Measurements from ENCODE around the gene THADA. TPM values are rescaled to one million over a fixed set of nuclear protein-coding genes. Genes with fewer than 3 reads are reported as not detected.
"Not testable (repeated sequence)": the region's sequence is repeated elsewhere in the genome, so short reads cannot be mapped to it uniquely, and the experiment has no call there.

THADA gene
- total RNA-seq, 2 experiments from 2014 or later = 31.2 to 32.3 TPM

GRCh38 chr2:43538034-43538670 is 57.7 kb downstream of the THADA start:
- DNase-seq (ENCODE audit: low spot score) = no peak
- CTCF ChIA-PET (ENCODE audit: unreplicated experiment) = interaction anchor here (0.5 kb wide), 1 partner anchor 364 kb away, joined by 3 read pairs; no protein-coding TSS in a partner anchor
- no peak for TF ChIP-seq EZH2phosphoT487 (IDR thresholded peaks at IDR 0.05; ENCODE audit: borderline replicate concordance, low read depth, low read length)
- Histone ChIP-seq H3K4me1 (ENCODE audit: insufficient read depth, low read length, poor library complexity, severe bottlenecking) (no peaks in the 10 kb centered on the region), H3K4me3 (ENCODE audit: low read depth, low read length, poor library complexity, severe bottlenecking) (no peak overlapping the region), H2AFZ (ENCODE audit: low read length) (no peak overlapping the region), H3K36me3 (ENCODE audit: insufficient read depth, low read length) (peaks cover 39% of the 10 kb centered on the region), H3K79me2 (ENCODE audit: insufficient read depth, low read depth, low read length) (no peaks in the 10 kb centered on the region), H4K20me1 (ENCODE audit: insufficient read depth, low read length) (no peaks in the 10 kb centered on the region), H3K27ac (ENCODE audit: low read depth, low read length, poor library complexity, severe bottlenecking) (no peak overlapping the region), H3K9me2 (ENCODE audit: insufficient read depth, low read length) (no peaks in the 10 kb centered on the region), H3K9me3 (ENCODE audit: low read length) (no peaks in the 10 kb centered on the region), H3K4me2 (ENCODE audit: low read length) (no peak overlapping the region)
- intact Hi-C loops (cut with micrococcal nuclease; ENCODE audit: unreplicated experiment) = loop anchor here (5.0 kb wide), 1 partner anchor 711 kb away; no protein-coding TSS in a partner anchor
- POLR2A ChIA-PET = interaction anchor here (0.6 to 2.3 kb wide), 3 partner anchors 9 to 55 kb away, joined by 3 to 5 read pairs (median 4); no protein-coding TSS in a partner anchor
- BruUV-seq (replicated peaks) = no TSS peak

DNA sequence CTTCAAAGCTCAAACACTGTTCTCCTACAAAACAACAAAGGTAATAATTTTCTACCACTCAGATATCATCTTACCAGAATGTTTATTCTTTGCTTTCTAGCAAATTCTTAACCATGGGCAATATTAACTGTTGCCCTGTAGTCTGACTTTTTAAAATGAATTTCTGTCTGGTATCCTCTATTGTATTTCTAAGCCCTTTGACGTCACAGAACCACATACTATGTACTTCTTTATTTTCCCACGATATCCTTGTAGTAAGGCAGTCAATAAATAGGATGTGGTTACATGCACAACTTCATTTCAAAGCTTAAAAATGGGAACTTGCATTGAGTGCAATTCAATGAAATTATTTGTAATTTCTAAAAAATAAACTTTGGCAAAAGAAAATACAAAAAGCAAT is 58.7 kb downstream of the THADA start:
- Histone ChIP-seq H3K4me1 (ENCODE audit: insufficient read depth, low read length, poor library complexity, severe bottlenecking) (no peaks in the 10 kb centered on the region), H3K27ac (ENCODE audit: low read depth, low read length, poor library complexity, severe bottlenecking) (no peak overlapping the region), H3K4me3 (ENCODE audit: low read depth, low read length, poor library complexity, severe bottlenecking) (no peak overlapping the region), H3K9me2 (ENCODE audit: insufficient read depth, low read length) (no peaks in the 10 kb centered on the region), H3K36me3 (ENCODE audit: insufficient read depth, low read length) (peaks cover 39% of the 10 kb centered on the region), H4K20me1 (ENCODE audit: insufficient read depth, low read length) (no peaks in the 10 kb centered on the region), H3K9me3 (ENCODE audit: low read length) (no peaks in the 10 kb centered on the region), H3K79me2 (ENCODE audit: insufficient read depth, low read depth, low read length) (no peaks in the 10 kb centered on the region), H2AFZ (ENCODE audit: low read length) (no peak overlapping the region), H3K4me2 (ENCODE audit: low read length) (no peak overlapping the region)
- ChIA-PET CTCF (ENCODE audit: unreplicated experiment) (no interaction called here), POLR2A (interaction anchor here (0.6 to 0.7 kb wide), 2 partner anchors 45 to 56 kb away, joined by 3 to 4 read pairs; no protein-coding TSS in a partner anchor)
- DNase-seq (ENCODE audit: low spot score) = no peak
- BruUV-seq (replicated peaks) = no TSS peak
- no peak for TF ChIP-seq EZH2phosphoT487 (IDR thresholded peaks at IDR 0.05; ENCODE audit: borderline replicate concordance, low read depth, low read length)
- TF ChIP-seq, protein P1, sequence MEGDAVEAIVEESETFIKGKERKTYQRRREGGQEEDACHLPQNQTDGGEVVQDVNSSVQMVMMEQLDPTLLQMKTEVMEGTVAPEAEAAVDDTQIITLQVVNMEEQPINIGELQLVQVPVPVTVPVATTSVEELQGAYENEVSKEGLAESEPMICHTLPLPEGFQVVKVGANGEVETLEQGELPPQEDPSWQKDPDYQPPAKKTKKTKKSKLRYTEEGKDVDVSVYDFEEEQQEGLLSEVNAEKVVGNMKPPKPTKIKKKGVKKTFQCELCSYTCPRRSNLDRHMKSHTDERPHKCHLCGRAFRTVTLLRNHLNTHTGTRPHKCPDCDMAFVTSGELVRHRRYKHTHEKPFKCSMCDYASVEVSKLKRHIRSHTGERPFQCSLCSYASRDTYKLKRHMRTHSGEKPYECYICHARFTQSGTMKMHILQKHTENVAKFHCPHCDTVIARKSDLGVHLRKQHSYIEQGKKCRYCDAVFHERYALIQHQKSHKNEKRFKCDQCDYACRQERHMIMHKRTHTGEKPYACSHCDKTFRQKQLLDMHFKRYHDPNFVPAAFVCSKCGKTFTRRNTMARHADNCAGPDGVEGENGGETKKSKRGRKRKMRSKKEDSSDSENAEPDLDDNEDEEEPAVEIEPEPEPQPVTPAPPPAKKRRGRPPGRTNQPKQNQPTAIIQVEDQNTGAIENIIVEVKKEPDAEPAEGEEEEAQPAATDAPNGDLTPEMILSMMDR (conservative IDR thresholded peaks at IDR 0.05; ENCODE audit: low read length) = no peak
- intact Hi-C loops (cut with micrococcal nuclease; ENCODE audit: unreplicated experiment) = loop anchor here (5.0 kb wide), 1 partner anchor 710 kb away; no protein-coding TSS in a partner anchor

- Histone ChIP-seq H3K79me2 (ENCODE audit: insufficient read depth, low read depth, low read length) (no peaks in the 10 kb centered on the region), H3K9me2 (ENCODE audit: insufficient read depth, low read length) (no peaks in the 10 kb centered on the region), H3K27ac (ENCODE audit: low read depth, low read length, poor library complexity, severe bottlenecking) (no peak overlapping the region), H3K4me3 (ENCODE audit: low read depth, low read length, poor library complexity, severe bottlenecking) (no peak overlapping the region), H2AFZ (ENCODE audit: low read length) (no peak overlapping the region), H3K4me2 (ENCODE audit: low read length) (no peak overlapping the region), H3K4me1 (ENCODE audit: insufficient read depth, low read length, poor library complexity, severe bottlenecking) (no peaks in the 10 kb centered on the region), H3K36me3 (ENCODE audit: insufficient read depth, low read length) (peaks cover 29% of the 10 kb centered on the region), H4K20me1 (ENCODE audit: insufficient read depth, low read length) (no peaks in the 10 kb centered on the region), H3K9me3 (ENCODE audit: low read length) (no peaks in the 10 kb centered on the region)
- no TSS peak for BruUV-seq (replicated peaks)
- intact Hi-C loops (cut with micrococcal nuclease; ENCODE audit: unreplicated experiment) = no loop called here
- POLR2A ChIA-PET = no interaction called here
- CTCF ChIA-PET (ENCODE audit: unreplicated experiment) = no interaction called here
- DNase-seq (ENCODE audit: low spot score) = no peak
- TF ChIP-seq, protein P1 (conservative IDR thresholded peaks at IDR 0.05; ENCODE audit: low read length) = no peak
- no peak for TF ChIP-seq EZH2phosphoT487 (IDR thresholded peaks at IDR 0.05; ENCODE audit: borderline replicate concordance, low read depth, low read length)
Observed at GRCh38 chr2:43534569-43534968, 61.3 kb downstream of the THADA start.

GRCh38 chr2:43532572-43532971 is 63.3 kb downstream of the THADA start:
- H3K27ac ChIP-seq (ENCODE audit: low read depth, low read length, poor library complexity, severe bottlenecking); H3K4me1 ChIP-seq (ENCODE audit: insufficient read depth, low read length, poor library complexity, severe bottlenecking); H2AFZ ChIP-seq (ENCODE audit: low read length); H3K9me2 ChIP-seq (ENCODE audit: insufficient read depth, low read length); H3K4me2 ChIP-seq (ENCODE audit: low read length); CTCF ChIA-PET (ENCODE audit: unreplicated experiment); H3K4me3 ChIP-seq (ENCODE audit: low read depth, low read length, poor library complexity, severe bottlenecking); H3K79me2 ChIP-seq (ENCODE audit: insufficient read depth, low read depth, low read length); DNase-seq (ENCODE audit: low spot score); intact Hi-C loops (cut with micrococcal nuclease; ENCODE audit: unreplicated experiment); BruUV-seq (replicated peaks); H3K9me3 ChIP-seq (ENCODE audit: low read length); H4K20me1 ChIP-seq (ENCODE audit: insufficient read depth, low read length): not testable (repeated sequence)
- H3K36me3 ChIP-seq (ENCODE audit: insufficient read depth, low read length) = peaks cover 22% of the 10 kb centered on the region; the same call in 1 of the 2 replicates
- POLR2A ChIA-PET = interaction anchor here (0.7 kb wide), 3 partner anchors 20 to 175 kb away, joined by 3 to 6 read pairs (median 5); no protein-coding TSS in a partner anchor

Measured in OCI-LY7 (cell line).